CD4-positive, alpha-beta T cell treated with Interleukin-4 for 1 hour (primary cell): ENCODE results near the gene SHC4.
"Not testable (repeated sequence)": the region's sequence is repeated elsewhere in the genome, so short reads cannot be mapped to it uniquely, and the experiment has no call there.

Experiments
- DNase-seq, 2 donors: peaks; one replicate each; pipeline ENCODE4 v3.0.0-alpha.2; 2020 to 2022

The SHC4 gene

GRCh38 chr15:48922046-48922445 is 41.7 kb downstream of the SHC4 start:
- DNase-seq, result no peak

GRCh38 chr15:48916721-48917120 is 47.0 kb downstream of the SHC4 start:
- DNase-seq, result no peak

- DNase-seq, result no peak
These were observed 47.9 kb downstream of the SHC4 start for GRCh38 chr15:48915861-48916260.

- no peak for DNase-seq
These were observed 49.0 kb downstream of the SHC4 start for GRCh38 chr15:48914717-48915116.

- DNase-seq, result no peak
These were observed 50.6 kb downstream of the SHC4 start for GRCh38 chr15:48913141-48913540.

- not testable (repeated sequence) for DNase-seq
These were observed 53.2 kb downstream of the SHC4 start for GRCh38 chr15:48910554-48910953.

- DNase-seq, result not testable (repeated sequence)
These were observed 54.4 kb downstream of the SHC4 start for GRCh38 chr15:48909313-48909712.

- DNase-seq, result no peak
These were observed 57.9 kb downstream of the SHC4 start for GRCh38 chr15:48905847-48906246.

GRCh38 chr15:48905216-48905615 is 58.5 kb downstream of the SHC4 start:
- DNase-seq, result no peak

- no peak for DNase-seq
These were observed 59.0 kb downstream of the SHC4 start for GRCh38 chr15:48904758-48905157.

GRCh38 chr15:48899793-48900192 is 63.9 kb downstream of the SHC4 start:
- DNase-seq, result no peak

- no peak for DNase-seq
These were observed 65.3 kb downstream of the SHC4 start for GRCh38 chr15:48898446-48898845.

GRCh38 chr15:48898032-48898431 is 65.7 kb downstream of the SHC4 start:
- DNase-seq, result no peak

GRCh38 chr15:48896869-48897814 is 66.6 kb downstream of the SHC4 start:
- no peak for DNase-seq

- no peak for DNase-seq
These were observed 70.4 kb downstream of the SHC4 start for GRCh38 chr15:48893311-48893710.

- no peak for DNase-seq
These were observed 72.4 kb downstream of the SHC4 start for GRCh38 chr15:48891232-48891765.

- no peak for DNase-seq
These were observed 73.2 kb downstream of the SHC4 start for GRCh38 chr15:48890375-48890972.

- no peak for DNase-seq
These were observed 73.8 kb downstream of the SHC4 start for GRCh38 chr15:48889925-48890324.

- DNase-seq, result no peak
These were observed 74.9 kb downstream of the SHC4 start for GRCh38 chr15:48888836-48889235.

- no peak for DNase-seq
These were observed 75.5 kb downstream of the SHC4 start for GRCh38 chr15:48888191-48888590.

- DNase-seq, result no peak
These were observed 76.6 kb downstream of the SHC4 start for GRCh38 chr15:48887144-48887543.

- no peak for DNase-seq
These were observed 80.0 kb downstream of the SHC4 start for GRCh38 chr15:48883699-48884098.

- DNase-seq, result no peak
These were observed 83.6 kb downstream of the SHC4 start for GRCh38 chr15:48880070-48880634.
